ENCODE measurements around the gene FBP1. TPM values are rescaled to one million over a fixed set of nuclear protein-coding genes. Genes with fewer than 3 reads are reported as not detected.
A peak's percentile ranks its signal among the peaks of the same experiment; 100 is the strongest.

FBP1 gene
- total RNA-seq, 2 donors from 2014 or later = 0.95 to 1.0 TPM

- H3K27me3 ChIP-seq (ENCODE audit: control insufficient read depth, insufficient read depth, low read length, poor library complexity, severe bottlenecking) = no peaks in the 10 kb centered on the region
- no peaks in the 10 kb centered on the region for H3K36me3 ChIP-seq (ENCODE audit: control insufficient read depth, insufficient read depth, low read length)
- no peak overlapping the region for H3K4me3 ChIP-seq (ENCODE audit: low read length)
- no peak for DNase-seq
- Mint-ChIP-seq H3K4me1 (peaks cover 46% of the 10 kb centered on the region), H3K27me3 (ENCODE audit: insufficient read depth) (no peaks in the 10 kb centered on the region), H3K27ac (no peak overlapping the region), H3K4me3 (peak overlapping the region; percentile 9), H3K9me3 (no peaks in the 10 kb centered on the region), H3K36me3 (ENCODE audit: low read depth) (no peaks in the 10 kb centered on the region)
- H3K4me1 ChIP-seq (ENCODE audit: control insufficient read depth, insufficient read depth, low read length) = peaks cover 23% of the 10 kb centered on the region
- WGBS, 2 experiments (ENCODE audit: insufficient coverage in 1 of 2, insufficient read length in 1 of 2) = 91 to 95% methylated on average over 4 to 6 of the region's 6 CpGs
- H3K27ac ChIP-seq (ENCODE audit: low read depth, low read length) = no peak overlapping the region
- TF ChIP-seq CTCF (conservative IDR thresholded peaks at IDR 0.05) = no peak
- no peak overlapping the region for H3K9ac ChIP-seq (ENCODE audit: extremely low read depth, low read length, poor library complexity, severe bottlenecking)
- H3K9me3 ChIP-seq (ENCODE audit: control insufficient read depth, low read length) = no peaks in the 10 kb centered on the region
These were observed 29.1 kb downstream of the FBP1 start for GRCh38 chr9:94610181-94610606.

GRCh38 chr9:94607423-94607691, 32.0 kb downstream of the FBP1 start:
- Histone ChIP-seq H3K4me3 (ENCODE audit: low read length) (no peak overlapping the region), H3K27me3 (ENCODE audit: control insufficient read depth, insufficient read depth, low read length, poor library complexity, severe bottlenecking) (no peaks in the 10 kb centered on the region), H3K36me3 (ENCODE audit: control insufficient read depth, insufficient read depth, low read length) (no peaks in the 10 kb centered on the region), H3K27ac (ENCODE audit: low read depth, low read length) (no peak overlapping the region), H3K9ac (ENCODE audit: extremely low read depth, low read length, poor library complexity, severe bottlenecking) (no peak overlapping the region), H3K9me3 (ENCODE audit: control insufficient read depth, low read length) (no peaks in the 10 kb centered on the region), H3K4me1 (ENCODE audit: control insufficient read depth, insufficient read depth, low read length) (peaks cover 29% of the 10 kb centered on the region)
- TF ChIP-seq CTCF (conservative IDR thresholded peaks at IDR 0.05) = no peak
- Mint-ChIP-seq H3K4me1 (peaks cover 58% of the 10 kb centered on the region), H3K27ac (peak overlapping the region; percentile 16), H3K36me3 (ENCODE audit: low read depth) (no peaks in the 10 kb centered on the region), H3K27me3 (ENCODE audit: insufficient read depth) (peaks cover 2% of the 10 kb centered on the region), H3K9me3 (no peaks in the 10 kb centered on the region), H3K4me3 (peak overlapping the region; percentile 18)
- DNase-seq = no peak
- 92 to 94% methylated on average over 8 of the region's 8 CpGs for WGBS, 2 experiments (ENCODE audit: insufficient coverage in 1 of 2, insufficient read length in 1 of 2)

- Histone ChIP-seq H3K4me3 (ENCODE audit: low read length) (no peak overlapping the region), H3K4me1 (ENCODE audit: control insufficient read depth, insufficient read depth, low read length) (peaks cover 29% of the 10 kb centered on the region), H3K9me3 (ENCODE audit: control insufficient read depth, low read length) (no peaks in the 10 kb centered on the region), H3K36me3 (ENCODE audit: control insufficient read depth, insufficient read depth, low read length) (no peaks in the 10 kb centered on the region), H3K27me3 (ENCODE audit: control insufficient read depth, insufficient read depth, low read length, poor library complexity, severe bottlenecking) (no peaks in the 10 kb centered on the region), H3K9ac (ENCODE audit: extremely low read depth, low read length, poor library complexity, severe bottlenecking) (no peak overlapping the region), H3K27ac (ENCODE audit: low read depth, low read length) (no peak overlapping the region)
- Mint-ChIP-seq H3K4me3 (peak overlapping the region; percentile 18), H3K36me3 (ENCODE audit: low read depth) (no peaks in the 10 kb centered on the region), H3K9me3 (no peaks in the 10 kb centered on the region), H3K27ac (peak overlapping the region; percentile 74), H3K27me3 (ENCODE audit: insufficient read depth) (peaks cover 2% of the 10 kb centered on the region), H3K4me1 (peaks cover 58% of the 10 kb centered on the region)
- WGBS, 2 experiments (ENCODE audit: insufficient coverage in 1 of 2, insufficient read length in 1 of 2) = 82% methylated on average over 12 to 24 of the region's 24 CpGs
- TF ChIP-seq CTCF (conservative IDR thresholded peaks at IDR 0.05) = no peak
- no peak for DNase-seq
These were observed 32.5 kb downstream of the FBP1 start for GRCh38 chr9:94606646-94607422.
